Stimulated activated CD4-positive, alpha-beta T cell treated with anti-CD3 and anti-CD28 coated beads, Interleukin-12 subunit alpha, Interleukin-12 subunit beta, amount 100 ng/mL, for 4 hours (primary cell): ENCODE measurements around the gene LRP1B.

ENCODE experiments used
- DNase-seq: peaks from one replicate; pipeline ENCODE4 v3.0.0-alpha.2; 2020

The LRP1B gene

GRCh38 chr2:142131010-142131669, at the start of gene LRP1B:
LRP1B (minus strand) TSS chr2:142131016; CDS start chr2:142130729, 287 bp downstream.
- DNase-seq, result no peak

GRCh38 chr2:142179686-142180085, 48.9 kb upstream of the LRP1B start:
- no peak for DNase-seq

- no peak for DNase-seq
Measured at GRCh38 chr2:142178604-142179003, 47.8 kb upstream of the LRP1B start.

- DNase-seq, result no peak
Measured at GRCh38 chr2:142176941-142177340, 46.1 kb upstream of the LRP1B start.

GRCh38 chr2:142175813-142176338, 45.1 kb upstream of the LRP1B start:
- no peak for DNase-seq

- no peak for DNase-seq
Measured at GRCh38 chr2:142174176-142174575, 43.4 kb upstream of the LRP1B start.

- DNase-seq, result no peak
Measured at GRCh38 chr2:142170847-142171246, 40.0 kb upstream of the LRP1B start.

GRCh38 chr2:142165790-142166189, 35.0 kb upstream of the LRP1B start:
- no peak for DNase-seq

GRCh38 chr2:142153601-142154000, 22.8 kb upstream of the LRP1B start:
- no peak for DNase-seq

GRCh38 chr2:142150453-142150852, 19.6 kb upstream of the LRP1B start:
- DNase-seq, result no peak

GRCh38 chr2:142144547-142144946, 13.7 kb upstream of the LRP1B start:
- no peak for DNase-seq

GRCh38 chr2:142142595-142142994, 11.8 kb upstream of the LRP1B start:
- DNase-seq, result no peak

- no peak for DNase-seq
Measured at GRCh38 chr2:142140434-142140845, 9.6 kb upstream of the LRP1B start.

GRCh38 chr2:142139384-142139783, 8.6 kb upstream of the LRP1B start:
- no peak for DNase-seq

GRCh38 chr2:142136571-142136970, 5.8 kb upstream of the LRP1B start:
- no peak for DNase-seq

GRCh38 chr2:142134911-142135310, 4.1 kb upstream of the LRP1B start:
- DNase-seq, result no peak

- no peak for DNase-seq
Measured at GRCh38 chr2:142130111-142131009, 456 bp downstream of the LRP1B start.

GRCh38 chr2:142128105-142128504, 2.7 kb downstream of the LRP1B start:
- DNase-seq, result no peak

GRCh38 chr2:142127248-142127647, 3.6 kb downstream of the LRP1B start:
- no peak for DNase-seq

- no peak for DNase-seq
Measured at GRCh38 chr2:142124706-142125105, 6.1 kb downstream of the LRP1B start.

GRCh38 chr2:142119347-142119746, 11.5 kb downstream of the LRP1B start:
- DNase-seq, result no peak

- DNase-seq, result no peak
Measured at GRCh38 chr2:142112757-142113221, 18.0 kb downstream of the LRP1B start.

- DNase-seq, result no peak
Measured at GRCh38 chr2:142104134-142104758, 26.6 kb downstream of the LRP1B start.
